Stimulated activated CD4-positive, alpha-beta T cell treated with anti-CD3 and anti-CD28 coated beads, Interleukin-1b, Interleukin-23, amount 100 ng/mL, for 4 hours (primary cell): Measurements from ENCODE around the gene TIE1.

Source experiments
- DNase-seq, 2 donors: peaks; one replicate each; pipeline ENCODE4 v3.0.0-alpha.2; 2020; ENCODE audit warnings: low read depth in 2 of 2

The TIE1 gene

DNA sequence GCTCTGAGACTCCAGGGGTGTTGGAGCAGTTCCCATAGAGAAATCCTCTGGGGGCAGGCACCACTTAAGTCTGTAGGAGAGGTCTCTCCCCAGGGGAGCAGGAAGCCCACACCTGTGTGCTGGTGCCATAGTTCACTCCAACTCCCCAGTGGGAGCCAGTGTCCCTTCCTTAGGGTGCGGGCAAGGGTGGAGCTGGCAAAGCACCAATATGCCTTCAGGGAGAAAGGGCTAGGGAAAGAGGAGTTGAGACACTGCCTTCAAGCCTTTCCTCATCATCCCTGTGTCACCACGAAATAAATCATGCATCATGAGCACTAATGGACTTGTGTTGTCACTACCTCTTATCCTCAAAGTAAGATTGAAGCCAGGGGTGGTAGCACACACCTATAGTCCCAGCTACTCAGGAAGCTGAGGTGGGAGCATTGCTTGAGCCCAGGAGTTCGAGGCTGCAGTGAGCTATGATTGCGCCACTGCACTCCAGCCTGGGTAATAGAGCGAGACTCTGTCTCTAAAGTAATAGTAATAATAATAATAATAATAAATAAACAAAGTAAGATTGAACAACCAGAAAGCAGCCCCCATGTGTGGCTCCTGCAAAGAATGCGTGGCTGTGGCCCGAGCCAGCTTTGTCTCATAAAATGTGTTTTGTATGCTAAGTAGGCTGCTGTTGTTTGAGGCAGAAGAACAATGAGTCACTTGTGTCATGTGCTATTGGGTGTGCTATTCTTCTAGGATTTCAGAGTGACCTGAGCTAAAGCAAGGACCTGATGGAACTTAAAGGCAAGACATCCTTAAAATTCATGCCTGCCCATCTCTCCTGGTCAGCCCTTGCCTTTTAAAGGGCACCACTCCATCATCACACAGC lies 6.7 kb upstream of the TIE1 start:
- DNase-seq: no peak

DNA sequence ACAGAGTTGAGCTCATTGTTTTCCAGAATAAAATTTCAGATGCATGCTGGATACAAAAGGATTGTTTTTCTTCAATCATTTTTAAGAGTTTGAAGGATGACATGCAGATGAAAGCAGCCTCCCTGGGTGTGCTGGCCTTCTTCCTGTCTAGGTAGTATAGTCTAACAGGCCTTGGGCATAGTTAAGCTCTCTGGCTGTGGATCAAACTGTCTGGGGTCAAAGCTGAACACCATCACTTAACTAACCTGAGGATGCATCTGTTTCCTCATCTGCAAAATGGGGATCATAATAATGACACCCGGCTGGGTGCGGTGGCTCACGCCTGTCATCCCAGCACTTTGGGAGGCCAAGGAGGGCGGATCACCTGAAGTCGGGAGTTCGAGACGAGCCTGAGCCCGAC lies 6.0 kb upstream of the TIE1 start:
- no peak for DNase-seq

DNA sequence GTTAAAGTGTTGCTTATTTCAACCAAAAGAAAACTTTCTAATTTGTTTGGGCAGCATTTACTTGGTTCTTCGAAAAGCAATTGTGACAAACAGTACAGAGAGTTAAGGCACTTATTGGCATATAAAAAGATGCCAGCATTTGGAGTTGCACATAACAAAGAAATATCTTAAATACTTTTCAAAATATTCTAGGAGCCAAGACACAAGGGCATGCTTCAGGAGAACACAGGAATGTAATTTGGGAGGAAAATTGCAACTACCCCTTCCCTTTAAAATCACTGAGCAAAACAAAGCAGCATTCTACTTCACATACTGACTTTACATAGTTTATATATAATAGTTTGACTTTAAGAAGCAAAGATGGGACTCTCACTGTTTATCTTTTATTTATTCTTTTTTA lies 4.6 kb upstream of the TIE1 start:
- no peak for DNase-seq

DNA sequence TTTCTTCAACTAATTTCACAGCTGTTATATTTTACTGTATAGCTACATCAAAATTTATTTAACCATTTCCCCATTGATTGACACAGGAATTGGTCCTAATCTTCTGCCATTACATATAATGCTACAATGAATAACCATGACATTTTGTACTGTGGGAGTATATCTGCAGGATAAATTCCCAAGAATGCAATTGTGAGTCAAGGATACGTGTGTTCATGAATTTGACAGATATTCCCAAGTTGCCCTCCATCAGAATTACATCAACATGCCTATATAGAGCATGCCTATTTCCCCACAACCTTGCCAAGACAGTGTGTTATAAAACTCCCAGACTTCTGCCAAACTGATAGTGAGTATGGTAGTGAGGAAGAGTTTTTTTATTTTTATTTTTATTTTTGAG lies 2.7 kb upstream of the TIE1 start:
- DNase-seq: no peak

- DNase-seq: no peak
Observed at GRCh38 chr1:43299101-43299500, 1.7 kb upstream of the TIE1 start.

- no peak for DNase-seq
Observed at GRCh38 chr1:43302201-43302600, 1.4 kb downstream of the TIE1 start.

DNA sequence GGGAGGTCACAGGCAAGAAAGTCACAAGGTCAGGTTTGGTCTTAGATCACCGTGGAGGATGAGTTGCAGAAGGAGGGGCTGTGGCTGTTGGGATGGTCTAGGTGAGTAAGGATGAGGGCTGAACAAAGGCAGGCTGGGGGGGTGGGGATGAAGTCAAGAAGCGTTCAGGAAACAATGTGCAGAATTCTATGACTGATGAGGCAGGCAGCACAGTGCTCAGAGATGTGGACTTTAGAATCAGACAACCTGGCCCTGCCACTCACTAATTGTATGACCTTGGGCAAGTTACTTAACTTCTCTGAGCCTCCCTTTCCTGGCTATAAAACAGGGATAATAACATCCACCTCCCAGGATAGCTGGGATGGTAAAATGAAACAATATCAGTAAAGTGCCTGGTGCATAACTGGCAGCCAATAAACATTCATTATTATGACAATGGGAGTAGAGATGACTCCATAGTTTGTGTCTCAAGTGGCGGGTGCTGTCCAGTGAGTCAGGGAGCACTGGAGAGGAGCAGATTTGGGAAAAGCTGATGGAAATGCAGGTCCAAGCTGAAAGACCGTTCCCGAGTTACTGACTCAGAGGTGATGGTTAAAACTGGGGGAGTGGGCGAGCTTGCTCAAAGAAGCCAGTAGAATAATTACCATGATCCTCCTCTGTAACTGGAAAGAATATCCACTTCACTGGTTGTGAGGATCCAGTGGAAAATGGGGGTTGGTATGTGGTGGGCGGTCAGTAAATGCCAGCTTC lies 2.1 kb downstream of the TIE1 start:
- no peak for DNase-seq

DNA sequence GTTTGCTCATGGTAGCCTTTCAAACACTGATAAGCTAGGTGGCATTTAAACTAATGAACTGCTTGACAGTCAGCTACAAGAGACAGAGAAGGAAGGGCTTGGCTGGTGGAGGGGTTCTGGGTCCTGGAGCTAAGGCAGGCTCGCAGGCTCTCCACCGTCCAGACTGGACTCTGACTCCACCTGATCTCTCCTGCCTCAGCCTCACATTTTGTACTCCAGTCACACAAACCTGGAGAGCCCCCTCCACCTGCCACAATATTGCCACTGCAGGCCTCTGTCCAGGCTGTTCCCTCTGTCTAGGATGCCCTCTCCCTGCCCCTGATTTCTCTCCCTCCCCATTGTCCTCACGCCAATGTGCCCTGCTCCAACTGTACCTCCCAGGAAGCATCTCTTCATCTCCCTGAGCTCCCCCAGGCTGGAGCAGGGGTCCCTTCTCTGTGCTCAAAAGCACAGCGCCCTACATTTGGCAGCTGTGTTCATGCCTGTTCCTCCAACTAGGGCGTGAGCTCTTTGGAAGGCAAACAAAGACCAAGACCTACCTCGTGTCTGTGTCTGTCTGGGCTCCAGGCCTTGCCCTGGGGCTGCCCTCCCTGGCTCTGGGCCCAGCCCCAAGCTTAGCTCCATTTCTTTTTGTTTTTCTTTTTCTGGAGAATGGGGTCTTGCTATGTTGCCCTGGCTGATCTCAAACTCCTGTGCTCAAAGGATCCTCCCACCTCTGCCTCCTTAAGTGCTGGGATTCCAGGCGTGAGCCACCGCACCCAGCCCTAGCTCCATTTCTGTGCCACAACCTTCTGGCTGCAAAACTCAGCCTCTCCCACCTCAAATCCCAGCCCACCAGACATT lies 2.9 kb downstream of the TIE1 start:
- DNase-seq: no peak

GRCh38 chr1:43304314-43304681 lies 3.5 kb downstream of the TIE1 start:
- no peak for DNase-seq

DNA sequence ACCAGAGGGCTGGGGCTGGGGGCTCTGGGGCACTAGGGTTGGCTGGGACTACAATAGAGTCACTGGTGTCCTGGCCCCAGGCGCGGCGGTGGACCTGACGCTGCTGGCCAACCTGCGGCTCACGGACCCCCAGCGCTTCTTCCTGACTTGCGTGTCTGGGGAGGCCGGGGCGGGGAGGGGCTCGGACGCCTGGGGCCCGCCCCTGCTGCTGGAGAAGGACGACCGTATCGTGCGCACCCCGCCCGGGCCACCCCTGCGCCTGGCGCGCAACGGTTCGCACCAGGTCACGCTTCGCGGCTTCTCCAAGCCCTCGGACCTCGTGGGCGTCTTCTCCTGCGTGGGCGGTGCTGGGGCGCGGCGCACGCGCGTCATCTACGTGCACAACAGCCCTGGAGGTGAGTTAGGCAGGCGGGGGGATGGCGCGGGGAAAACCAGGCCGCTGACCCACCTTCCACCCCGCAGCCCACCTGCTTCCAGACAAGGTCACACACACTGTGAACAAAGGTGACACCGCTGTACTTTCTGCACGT lies 4.1 kb downstream of the TIE1 start:
- no peak for DNase-seq

GRCh38 chr1:43305461-43305860 lies 4.7 kb downstream of the TIE1 start:
- DNase-seq: no peak

- no peak for DNase-seq
Observed at GRCh38 chr1:43305926-43306687, 5.3 kb downstream of the TIE1 start.

GRCh38 chr1:43306688-43307457 lies 6.1 kb downstream of the TIE1 start:
- DNase-seq: no peak

DNA sequence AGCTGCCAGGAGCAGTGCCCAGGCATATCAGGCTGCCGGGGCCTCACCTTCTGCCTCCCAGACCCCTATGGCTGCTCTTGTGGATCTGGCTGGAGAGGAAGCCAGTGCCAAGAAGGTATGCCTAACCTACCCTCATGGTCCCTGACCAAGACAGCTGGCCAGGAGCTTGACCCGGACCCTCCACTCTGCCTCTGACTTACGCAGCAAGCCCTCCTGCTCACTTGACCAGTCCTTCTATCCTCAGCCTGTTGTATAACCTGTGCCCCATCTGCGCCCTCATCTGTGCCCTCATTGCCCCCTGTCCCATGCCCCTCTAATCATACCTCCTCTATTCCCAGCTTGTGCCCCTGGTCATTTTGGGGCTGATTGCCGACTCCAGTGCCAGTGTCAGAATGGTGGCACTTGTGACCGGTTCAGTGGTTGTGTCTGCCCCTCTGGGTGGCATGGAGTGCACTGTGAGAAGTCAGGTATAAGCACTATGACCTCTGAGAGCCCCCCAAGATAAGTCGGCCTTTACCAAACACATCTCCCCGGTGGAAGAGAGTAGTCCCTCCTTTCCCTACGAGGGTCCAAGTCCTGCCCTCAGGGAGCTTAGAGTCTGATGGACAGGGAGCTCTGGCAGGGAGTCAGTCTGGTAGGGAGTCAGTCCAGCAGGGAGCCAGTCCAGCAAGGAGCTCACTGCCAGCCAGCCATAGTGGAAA lies 6.8 kb downstream of the TIE1 start:
- no peak for DNase-seq

GRCh38 chr1:43308635-43309404 lies 8.0 kb downstream of the TIE1 start:
- DNase-seq: no peak

DNA sequence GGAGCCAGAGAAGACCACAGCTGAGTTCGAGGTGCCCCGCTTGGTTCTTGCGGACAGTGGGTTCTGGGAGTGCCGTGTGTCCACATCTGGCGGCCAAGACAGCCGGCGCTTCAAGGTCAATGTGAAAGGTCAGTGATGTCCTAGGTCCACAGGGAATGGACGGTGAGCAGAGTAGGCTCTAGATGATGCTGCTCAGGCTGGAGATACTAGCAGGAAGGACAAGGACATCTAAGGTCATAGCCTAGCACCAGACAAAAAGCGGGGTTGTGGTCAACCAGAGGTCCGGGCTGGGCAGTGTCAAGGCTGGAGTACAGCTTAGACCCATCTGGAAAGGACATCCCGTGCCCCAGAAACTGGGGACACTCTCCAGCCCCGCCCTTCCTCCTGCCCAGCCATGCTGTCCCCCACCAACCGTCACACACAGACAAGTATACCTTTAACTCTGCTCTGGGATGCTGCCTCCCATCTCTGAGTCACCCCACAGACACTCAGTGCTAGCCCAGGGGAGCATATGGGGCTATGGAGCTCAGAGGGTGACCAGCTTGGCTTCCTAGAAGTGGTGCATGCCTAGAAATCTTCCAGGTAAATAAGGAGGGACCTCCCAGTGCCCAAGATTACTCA lies 8.7 kb downstream of the TIE1 start:
- no peak for DNase-seq

GRCh38 chr1:43311521-43311920 lies 10.7 kb downstream of the TIE1 start:
- DNase-seq: no peak

- DNase-seq: no peak
Observed at GRCh38 chr1:43312212-43312623, 11.4 kb downstream of the TIE1 start.
